Activated naive CD4-positive, alpha-beta T cell treated with anti-CD3 and anti-CD28 coated beads for 36 hours (primary cell): ENCODE measurements around the gene SCLY. TPM values are rescaled to one million over a fixed set of nuclear protein-coding genes. Genes with fewer than 3 reads are reported as not detected.

Source experiments
- CTCF ChIA-PET: fragments of 350-600 bp; sonication (Branson Sonifier 250); formaldehyde crosslinking; loops from one replicate; lab custom pipeline; 2021; ENCODE audit warnings: antibody characterized with exemption; lab: Charles Lee
- DNase-seq: peaks from one replicate; pipeline ENCODE4 v3.0.0-alpha.2; 2020
- H3K27ac Mint-ChIP-seq: one replicate; pipeline ENCODE4 v1.8.0; 2021; ENCODE audit warnings: mild to moderate bottlenecking, mixed read lengths
- H3K27me3 Mint-ChIP-seq: one replicate; pipeline ENCODE4 v1.8.0; 2021; ENCODE audit warnings: low read depth, mixed read lengths
- H3K36me3 Mint-ChIP-seq: one replicate; pipeline ENCODE4 v1.8.0; 2021; ENCODE audit warnings: low read depth, mixed read lengths
- H3K4me1 Mint-ChIP-seq: one replicate; pipeline ENCODE4 v1.8.0; 2021; ENCODE audit warnings: low read depth, mixed read lengths
- H3K4me3 Mint-ChIP-seq: one replicate; pipeline ENCODE4 v1.8.0; 2021; ENCODE audit warnings: mild to moderate bottlenecking, moderate library complexity, mixed read lengths
- H3K9me3 Mint-ChIP-seq: one replicate; pipeline ENCODE4 v1.8.0; 2021; ENCODE audit warnings: mixed read lengths
- intact Hi-C: fragments of 100-400 bp; cut with micrococcal nuclease; formaldehyde crosslinking; loops from one replicate; pipeline ENCODE4 v1.15.1; 2023
- total RNA-seq, 2 experiments: library from RNA; stranded (reverse); gene quantifications; one replicate each; pipeline ENCODE4 v1.2.3, GENCODE V29; 2021

The SCLY gene
- total RNA-seq, result 10 to 100 TPM; 46.4 to 46.7 TPM

GRCh38 chr2:238060542-238061314 lies at the start of gene SCLY:
SCLY (plus strand) TSS chr2:238061001; CDS start chr2:238061055, 54 bp downstream.
- CTCF ChIA-PET, result no interaction called here
- Mint-ChIP-seq H3K4me3 (peak within 1 kb of the TSS; percentile 90), H3K36me3 (peaks cover 18% of the 10 kb centered on the region), H3K27ac (peak within 1 kb of the TSS; percentile 87), H3K4me1 (peaks cover 48% of the 10 kb centered on the region), H3K9me3 (no peaks in the 10 kb centered on the region), H3K27me3 (peaks cover 3% of the 10 kb centered on the region)
- intact Hi-C loops, result loop anchor here (1.0 to 5.0 kb wide), 9 partner anchors 62 to 388 kb away; partner anchors contain the start of genes ILKAP and PER2
- peak; percentile 99 for DNase-seq

GRCh38 chr2:238013806-238014205 lies 47.0 kb upstream of the SCLY start:
- CTCF ChIA-PET, result no interaction called here
- H3K36me3 Mint-ChIP-seq, result peaks cover 5% of the 10 kb centered on the region
- intact Hi-C loops, result no loop called here

GRCh38 chr2:238015705-238016104 lies 45.1 kb upstream of the SCLY start:
- Mint-ChIP-seq H3K4me1 (peaks cover 2% of the 10 kb centered on the region), H3K27me3 (no peaks in the 10 kb centered on the region), H3K4me3 (no peak overlapping the region), H3K9me3 (no peaks in the 10 kb centered on the region), H3K36me3 (peaks cover 8% of the 10 kb centered on the region), H3K27ac (no peak overlapping the region)
- CTCF ChIA-PET, result interaction anchor here (1.1 kb wide), 1 partner anchor 48 kb away, joined by 3 read pairs; no protein-coding TSS in a partner anchor
- intact Hi-C loops, result loop anchor here (1.0 kb wide), 2 partner anchors 47 to 157 kb away; no protein-coding TSS in a partner anchor
- no peak for DNase-seq

More at GRCh38 chr2:238013806-238014205, 47.0 kb upstream of the SCLY start:
- Mint-ChIP-seq H3K4me3 (no peak overlapping the region), H3K27me3 (no peaks in the 10 kb centered on the region), H3K4me1 (peaks cover 15% of the 10 kb centered on the region), H3K9me3 (no peaks in the 10 kb centered on the region), H3K27ac (no peak overlapping the region)
- no peak for DNase-seq

- H3K27me3 Mint-ChIP-seq, result no peaks in the 10 kb centered on the region
- no peak overlapping the region for H3K4me3 Mint-ChIP-seq
- intact Hi-C loops, result loop anchor here (1.0 kb wide), 1 partner anchor 158 kb away; no protein-coding TSS in a partner anchor
Measured at GRCh38 chr2:238016526-238016925, 44.3 kb upstream of the SCLY start.

GRCh38 chr2:238019962-238020361 lies 40.8 kb upstream of the SCLY start:
- Mint-ChIP-seq H3K27me3 (no peaks in the 10 kb centered on the region), H3K36me3 (peaks cover 7% of the 10 kb centered on the region), H3K4me3 (no peak overlapping the region), H3K4me1 (peaks cover 4% of the 10 kb centered on the region), H3K27ac (no peak overlapping the region), H3K9me3 (no peaks in the 10 kb centered on the region)
- CTCF ChIA-PET, result interaction anchor here (0.7 to 1.2 kb wide), 2 partner anchors 9 to 23 kb away, joined by 3 to 4 read pairs; no protein-coding TSS in a partner anchor
- no peak for DNase-seq
- intact Hi-C loops, result no loop called here

More at GRCh38 chr2:238016526-238016925, 44.3 kb upstream of the SCLY start:
- Mint-ChIP-seq H3K4me1 (no peaks in the 10 kb centered on the region), H3K36me3 (peaks cover 8% of the 10 kb centered on the region), H3K9me3 (no peaks in the 10 kb centered on the region), H3K27ac (no peak overlapping the region)
- CTCF ChIA-PET, result no interaction called here
- DNase-seq, result no peak

- CTCF ChIA-PET, result no interaction called here
- Mint-ChIP-seq H3K4me1 (peaks cover 11% of the 10 kb centered on the region), H3K27me3 (no peaks in the 10 kb centered on the region), H3K27ac (no peak overlapping the region), H3K36me3 (peaks cover 14% of the 10 kb centered on the region), H3K4me3 (no peak overlapping the region), H3K9me3 (no peaks in the 10 kb centered on the region)
- intact Hi-C loops, result no loop called here
- DNase-seq, result no peak
Measured at GRCh38 chr2:238020816-238021215, 40.0 kb upstream of the SCLY start.

GRCh38 chr2:238021327-238021726 lies 39.5 kb upstream of the SCLY start:
- no peaks in the 10 kb centered on the region for H3K9me3 Mint-ChIP-seq
- peaks cover 16% of the 10 kb centered on the region for H3K36me3 Mint-ChIP-seq
- H3K4me1 Mint-ChIP-seq, result peaks cover 12% of the 10 kb centered on the region
- no peak overlapping the region for H3K4me3 Mint-ChIP-seq
- intact Hi-C loops, result no loop called here
- H3K27ac Mint-ChIP-seq, result no peak overlapping the region
- no peak for DNase-seq
- no peaks in the 10 kb centered on the region for H3K27me3 Mint-ChIP-seq
- CTCF ChIA-PET, result no interaction called here

GRCh38 chr2:238022594-238023157 lies 38.1 kb upstream of the SCLY start:
- intact Hi-C loops, result loop anchor here (1.0 kb wide), 1 partner anchor 32 kb away; no protein-coding TSS in a partner anchor
- DNase-seq, result no peak
- Mint-ChIP-seq H3K4me3 (no peak overlapping the region), H3K4me1 (peaks cover 12% of the 10 kb centered on the region), H3K27ac (no peak overlapping the region), H3K9me3 (no peaks in the 10 kb centered on the region), H3K36me3 (peaks cover 23% of the 10 kb centered on the region), H3K27me3 (no peaks in the 10 kb centered on the region)
- CTCF ChIA-PET, result no interaction called here

GRCh38 chr2:238023608-238024007 lies 37.2 kb upstream of the SCLY start:
- no peaks in the 10 kb centered on the region for H3K9me3 Mint-ChIP-seq
- CTCF ChIA-PET, result no interaction called here
- H3K27ac Mint-ChIP-seq, result no peak overlapping the region
- DNase-seq, result no peak
- H3K36me3 Mint-ChIP-seq, result peaks cover 23% of the 10 kb centered on the region
- H3K4me3 Mint-ChIP-seq, result no peak overlapping the region
- peaks cover 12% of the 10 kb centered on the region for H3K4me1 Mint-ChIP-seq
- no peaks in the 10 kb centered on the region for H3K27me3 Mint-ChIP-seq
- intact Hi-C loops, result loop anchor here (1.0 kb wide), 1 partner anchor 33 kb away; no protein-coding TSS in a partner anchor

- H3K9me3 Mint-ChIP-seq, result no peaks in the 10 kb centered on the region
- H3K4me1 Mint-ChIP-seq, result peaks cover 12% of the 10 kb centered on the region
- DNase-seq, result peak; percentile 75
- H3K36me3 Mint-ChIP-seq, result peaks cover 22% of the 10 kb centered on the region
- H3K27me3 Mint-ChIP-seq, result no peaks in the 10 kb centered on the region
- no peak overlapping the region for H3K4me3 Mint-ChIP-seq
- H3K27ac Mint-ChIP-seq, result no peak overlapping the region
- CTCF ChIA-PET, result no interaction called here
- intact Hi-C loops, result no loop called here
Measured at GRCh38 chr2:238024986-238025385, 35.8 kb upstream of the SCLY start.

- no peaks in the 10 kb centered on the region for H3K27me3 Mint-ChIP-seq
- CTCF ChIA-PET, result no interaction called here
- H3K4me3 Mint-ChIP-seq, result no peak overlapping the region
- H3K36me3 Mint-ChIP-seq, result peaks cover 27% of the 10 kb centered on the region
- H3K9me3 Mint-ChIP-seq, result no peaks in the 10 kb centered on the region
- H3K4me1 Mint-ChIP-seq, result peaks cover 12% of the 10 kb centered on the region
- intact Hi-C loops, result no loop called here
- no peak overlapping the region for H3K27ac Mint-ChIP-seq
- DNase-seq, result no peak
Measured at GRCh38 chr2:238025741-238026360, 35.0 kb upstream of the SCLY start.

- H3K36me3 Mint-ChIP-seq, result peaks cover 30% of the 10 kb centered on the region
- no peak for DNase-seq
- no peak overlapping the region for H3K27ac Mint-ChIP-seq
- H3K4me3 Mint-ChIP-seq, result no peak overlapping the region
- no peaks in the 10 kb centered on the region for H3K9me3 Mint-ChIP-seq
- intact Hi-C loops, result no loop called here
- no peaks in the 10 kb centered on the region for H3K27me3 Mint-ChIP-seq
- H3K4me1 Mint-ChIP-seq, result peaks cover 12% of the 10 kb centered on the region
- CTCF ChIA-PET, result no interaction called here
Measured at GRCh38 chr2:238027058-238027457, 33.7 kb upstream of the SCLY start.
